ENCODE data around the gene DGKD.
"Not testable (repeated sequence)": the region's sequence is repeated elsewhere in the genome, so short reads cannot be mapped to it uniquely, and the experiment has no call there.

DGKD gene

DNA sequence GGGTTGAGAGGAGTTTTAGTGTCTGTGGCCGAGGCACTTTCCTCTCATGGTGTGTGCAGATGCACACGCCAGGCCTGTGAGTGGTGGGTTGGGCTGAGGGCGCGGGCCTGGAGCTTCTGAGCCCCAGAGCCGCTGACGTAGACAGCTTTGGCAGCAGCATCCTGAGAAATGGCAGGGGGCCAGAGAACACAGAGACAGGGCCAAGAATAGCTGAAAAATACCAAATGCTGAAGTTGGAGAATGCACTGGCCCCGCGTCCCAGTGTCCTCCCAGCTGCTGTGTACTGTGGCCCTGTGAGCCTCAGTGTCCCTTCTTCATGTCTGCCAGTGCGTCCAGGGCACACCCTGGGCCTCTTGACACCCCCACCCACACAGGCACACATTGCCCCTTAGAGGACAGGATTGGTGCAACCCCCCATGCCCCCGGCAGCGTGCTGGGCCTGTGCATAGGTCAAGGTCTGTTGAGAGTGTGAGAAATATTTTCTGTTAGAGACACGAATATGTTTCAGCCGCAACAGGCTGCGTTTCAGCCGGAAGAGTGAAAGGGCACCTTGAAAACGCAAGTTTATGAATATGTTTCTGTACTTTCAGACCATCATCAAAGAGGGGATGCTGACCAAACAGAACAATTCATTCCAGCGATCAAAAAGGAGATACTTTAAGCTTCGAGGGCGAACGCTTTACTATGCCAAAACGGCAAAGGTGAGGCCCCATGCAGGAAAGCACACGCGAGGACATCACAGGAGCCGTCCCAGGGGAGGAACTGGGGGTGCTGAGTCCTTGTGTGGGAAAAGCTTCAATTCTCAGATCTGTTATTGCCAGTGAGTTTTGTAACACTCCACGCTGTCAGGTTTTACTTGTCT lies 33.6 kb downstream of the DGKD start:
- no peak overlapping the region for H3K27ac ChIP-seq (replicated peaks)
- TF ChIP-seq SPI1 (IDR thresholded peaks at IDR 0.05; ENCODE audit: borderline replicate concordance, low read depth) (no peak), GABPA (IDR thresholded peaks at IDR 0.05; ENCODE audit: low read depth) (no peak), POLR2AphosphoS5 (IDR thresholded peaks at IDR 0.05; ENCODE audit: low read depth) (no peak), CTCF (IDR thresholded peaks at IDR 0.05; ENCODE audit: insufficient read depth, low read length) (no peak), REST (IDR thresholded peaks at IDR 0.05; ENCODE audit: insufficient replicate concordance, low read depth) (no peak)
- H3K4me3 ChIP-seq (replicated peaks; ENCODE audit: insufficient read depth, low read length): no peak overlapping the region
- DNase-seq (ENCODE audit: low read depth in 1 of 2, low spot score in 1 of 2): no peak
- no peaks in the 10 kb centered on the region for H3K27me3 ChIP-seq (ENCODE audit: insufficient read depth, poor library complexity, severe bottlenecking)

GRCh38 chr2:233389601-233390125 lies 35.4 kb downstream of the DGKD start:
- no peak for DNase-seq (ENCODE audit: low read depth in 1 of 2, low spot score in 1 of 2)

DNA sequence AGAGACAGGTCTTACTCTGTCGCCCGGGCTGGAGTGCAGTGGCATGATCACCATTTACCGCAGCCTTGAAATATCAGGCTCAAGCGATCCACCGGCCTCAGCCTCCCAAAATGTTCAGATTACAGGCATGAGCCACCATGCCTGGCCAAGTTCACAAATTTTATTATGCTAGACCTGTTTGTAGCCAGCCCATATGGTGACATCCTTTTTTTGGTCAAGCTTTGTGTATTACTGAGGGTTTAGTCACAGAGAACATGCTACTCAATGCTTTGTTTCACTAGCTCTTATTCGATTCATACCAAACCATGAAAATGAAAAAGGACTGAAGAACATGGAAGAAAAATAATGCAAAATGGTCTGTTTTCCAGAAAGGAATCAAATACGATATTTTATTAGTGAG lies 41.4 kb downstream of the DGKD start:
- no peak for DNase-seq (ENCODE audit: low read depth in 1 of 2, low spot score in 1 of 2)
- no peak overlapping the region for H3K4me3 ChIP-seq (replicated peaks; ENCODE audit: insufficient read depth, low read length)
- H3K27ac ChIP-seq (replicated peaks): no peak overlapping the region
- H3K27me3 ChIP-seq (ENCODE audit: insufficient read depth, poor library complexity, severe bottlenecking): no peaks in the 10 kb centered on the region
- TF ChIP-seq GABPA (IDR thresholded peaks at IDR 0.05; ENCODE audit: low read depth) (no peak), REST (IDR thresholded peaks at IDR 0.05; ENCODE audit: insufficient replicate concordance, low read depth) (no peak), POLR2AphosphoS5 (IDR thresholded peaks at IDR 0.05; ENCODE audit: low read depth) (no peak), CTCF (IDR thresholded peaks at IDR 0.05; ENCODE audit: insufficient read depth, low read length) (no peak), SPI1 (IDR thresholded peaks at IDR 0.05; ENCODE audit: borderline replicate concordance, low read depth) (no peak)

More at GRCh38 chr2:233389601-233390125, 35.4 kb downstream of the DGKD start:
- H3K27me3 ChIP-seq (ENCODE audit: insufficient read depth, poor library complexity, severe bottlenecking): no peaks in the 10 kb centered on the region
- TF ChIP-seq POLR2AphosphoS5 (IDR thresholded peaks at IDR 0.05; ENCODE audit: low read depth): no peak
- no peak overlapping the region for H3K4me3 ChIP-seq (replicated peaks; ENCODE audit: insufficient read depth, low read length)
- no peak overlapping the region for H3K27ac ChIP-seq (replicated peaks)

DNA sequence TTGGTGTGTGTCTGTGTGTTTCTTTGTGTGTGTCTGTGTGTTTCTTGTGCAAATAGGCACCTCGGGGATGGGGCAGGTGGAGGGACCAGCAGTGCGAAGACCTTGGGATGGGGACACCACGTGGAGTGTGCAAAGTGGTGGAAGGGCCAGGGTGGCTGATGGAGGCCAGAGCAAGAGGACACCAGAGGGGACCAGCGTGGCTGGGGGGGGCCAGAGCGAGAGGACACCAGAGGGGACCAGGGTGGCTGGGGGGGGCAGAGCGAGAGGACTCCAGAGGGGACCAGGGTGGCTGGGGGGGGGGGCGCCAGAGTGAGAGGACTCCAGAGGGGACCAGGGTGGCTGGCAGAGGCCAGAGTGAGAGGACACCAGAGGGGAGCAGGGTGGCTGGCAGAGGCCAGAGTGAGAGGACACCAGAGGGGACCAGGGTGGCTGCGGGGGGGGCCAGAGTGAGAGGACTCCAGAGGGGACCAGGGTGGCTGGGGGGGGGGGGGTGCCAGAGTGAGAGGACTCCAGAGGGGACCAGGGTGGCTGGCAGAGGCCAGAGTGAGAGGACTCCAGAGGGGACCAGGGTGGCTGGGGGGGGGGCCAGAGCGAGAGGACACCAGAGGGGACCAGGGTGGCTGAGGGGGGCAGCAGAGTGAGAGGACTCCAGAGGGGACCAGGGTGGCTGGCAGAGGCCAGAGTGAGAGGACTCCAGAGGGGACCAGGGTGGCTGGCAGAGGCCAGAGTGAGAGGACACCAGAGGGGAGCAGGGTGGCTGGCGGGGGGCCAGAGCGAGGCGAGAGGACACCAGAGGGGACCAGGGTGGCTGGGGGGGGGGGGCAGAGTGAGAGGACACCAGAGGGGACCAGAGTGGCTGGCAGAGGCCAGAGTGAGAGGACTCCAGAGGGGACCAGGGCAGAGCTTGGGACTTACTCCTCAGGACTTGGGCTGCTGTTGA lies 42.7 kb downstream of the DGKD start:
- H3K27me3 ChIP-seq (ENCODE audit: insufficient read depth, poor library complexity, severe bottlenecking); DNase-seq (ENCODE audit: low read depth in 1 of 2, low spot score in 1 of 2); H3K27ac ChIP-seq (replicated peaks); H3K4me3 ChIP-seq (replicated peaks; ENCODE audit: insufficient read depth, low read length): not testable (repeated sequence)
